NCI-H1694 treated with DMSO at 0.1 percent for 48 hours (cell line): Measurements from ENCODE around the gene TRPM1.

Source experiments
- DNase-seq: peaks from one replicate; lab custom pipeline; 2025; lab: John Stamatoyannopoulos, UW

TRPM1 gene

GRCh38 chr15:31016446-31016915 lies 85.0 kb downstream of the TRPM1 start:
- DNase-seq = no peak

GRCh38 chr15:31014608-31014925 lies 87.0 kb downstream of the TRPM1 start:
- DNase-seq = no peak

- DNase-seq = no peak
These were observed 87.5 kb downstream of the TRPM1 start for GRCh38 chr15:31013863-31014607.

- DNase-seq = no peak
These were observed 89.1 kb downstream of the TRPM1 start for GRCh38 chr15:31012455-31012854.

- no peak for DNase-seq
These were observed 91.5 kb downstream of the TRPM1 start for GRCh38 chr15:31010036-31010435.

- DNase-seq = no peak
These were observed 95.9 kb downstream of the TRPM1 start for GRCh38 chr15:31005660-31006059.

GRCh38 chr15:31004220-31004733 lies 97.2 kb downstream of the TRPM1 start:
- no peak for DNase-seq

GRCh38 chr15:31001702-31002101 lies 99.8 kb downstream of the TRPM1 start:
- no peak for DNase-seq

GRCh38 chr15:30999729-31000128 lies 101.8 kb downstream of the TRPM1 start:
- no peak for DNase-seq

GRCh38 chr15:30997270-30997669 lies 104.3 kb downstream of the TRPM1 start:
- DNase-seq = no peak

GRCh38 chr15:30992249-30992864 lies 109.2 kb downstream of the TRPM1 start:
- DNase-seq = no peak

- DNase-seq = no peak
These were observed 110.0 kb downstream of the TRPM1 start, which contains the start of gene MTMR10 for GRCh38 chr15:30991255-30992235. TSS of gene MTMR10 (minus strand) at chr15:30991628. CDS start at chr15:30991506, 122 bp downstream.

GRCh38 chr15:30990446-30991254 lies 110.9 kb downstream of the TRPM1 start:
- no peak for DNase-seq

GRCh38 chr15:30990036-30990435 lies 111.5 kb downstream of the TRPM1 start:
- no peak for DNase-seq

- no peak for DNase-seq
These were observed 116.4 kb downstream of the TRPM1 start for GRCh38 chr15:30985081-30985531.

- no peak for DNase-seq
These were observed 117.0 kb downstream of the TRPM1 start for GRCh38 chr15:30984542-30984941.

- DNase-seq = no peak
These were observed 117.4 kb downstream of the TRPM1 start for GRCh38 chr15:30984118-30984517.

- no peak for DNase-seq
These were observed 122.1 kb downstream of the TRPM1 start for GRCh38 chr15:30979457-30979856.

- no peak for DNase-seq
These were observed 123.2 kb downstream of the TRPM1 start for GRCh38 chr15:30978328-30978727.

GRCh38 chr15:30974112-30974511 lies 127.4 kb downstream of the TRPM1 start:
- DNase-seq = no peak

- no peak for DNase-seq
These were observed 128.1 kb downstream of the TRPM1 start for GRCh38 chr15:30973379-30973778.
